GM18526 (cell line): ENCODE measurements around the gene SIN3B.

Experiments
- POLR2A ChIP-seq: IDR thresholded peaks from 3 replicates; pipeline ENCODE4 v1.6.1; 2011; ENCODE audit not compliant: insufficient read length; ENCODE audit errors: extremely low read depth

SIN3B gene, protein sequence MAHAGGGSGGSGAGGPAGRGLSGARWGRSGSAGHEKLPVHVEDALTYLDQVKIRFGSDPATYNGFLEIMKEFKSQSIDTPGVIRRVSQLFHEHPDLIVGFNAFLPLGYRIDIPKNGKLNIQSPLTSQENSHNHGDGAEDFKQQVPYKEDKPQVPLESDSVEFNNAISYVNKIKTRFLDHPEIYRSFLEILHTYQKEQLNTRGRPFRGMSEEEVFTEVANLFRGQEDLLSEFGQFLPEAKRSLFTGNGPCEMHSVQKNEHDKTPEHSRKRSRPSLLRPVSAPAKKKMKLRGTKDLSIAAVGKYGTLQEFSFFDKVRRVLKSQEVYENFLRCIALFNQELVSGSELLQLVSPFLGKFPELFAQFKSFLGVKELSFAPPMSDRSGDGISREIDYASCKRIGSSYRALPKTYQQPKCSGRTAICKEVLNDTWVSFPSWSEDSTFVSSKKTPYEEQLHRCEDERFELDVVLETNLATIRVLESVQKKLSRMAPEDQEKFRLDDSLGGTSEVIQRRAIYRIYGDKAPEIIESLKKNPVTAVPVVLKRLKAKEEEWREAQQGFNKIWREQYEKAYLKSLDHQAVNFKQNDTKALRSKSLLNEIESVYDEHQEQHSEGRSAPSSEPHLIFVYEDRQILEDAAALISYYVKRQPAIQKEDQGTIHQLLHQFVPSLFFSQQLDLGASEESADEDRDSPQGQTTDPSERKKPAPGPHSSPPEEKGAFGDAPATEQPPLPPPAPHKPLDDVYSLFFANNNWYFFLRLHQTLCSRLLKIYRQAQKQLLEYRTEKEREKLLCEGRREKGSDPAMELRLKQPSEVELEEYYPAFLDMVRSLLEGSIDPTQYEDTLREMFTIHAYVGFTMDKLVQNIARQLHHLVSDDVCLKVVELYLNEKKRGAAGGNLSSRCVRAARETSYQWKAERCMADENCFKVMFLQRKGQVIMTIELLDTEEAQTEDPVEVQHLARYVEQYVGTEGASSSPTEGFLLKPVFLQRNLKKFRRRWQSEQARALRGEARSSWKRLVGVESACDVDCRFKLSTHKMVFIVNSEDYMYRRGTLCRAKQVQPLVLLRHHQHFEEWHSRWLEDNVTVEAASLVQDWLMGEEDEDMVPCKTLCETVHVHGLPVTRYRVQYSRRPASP

DNA sequence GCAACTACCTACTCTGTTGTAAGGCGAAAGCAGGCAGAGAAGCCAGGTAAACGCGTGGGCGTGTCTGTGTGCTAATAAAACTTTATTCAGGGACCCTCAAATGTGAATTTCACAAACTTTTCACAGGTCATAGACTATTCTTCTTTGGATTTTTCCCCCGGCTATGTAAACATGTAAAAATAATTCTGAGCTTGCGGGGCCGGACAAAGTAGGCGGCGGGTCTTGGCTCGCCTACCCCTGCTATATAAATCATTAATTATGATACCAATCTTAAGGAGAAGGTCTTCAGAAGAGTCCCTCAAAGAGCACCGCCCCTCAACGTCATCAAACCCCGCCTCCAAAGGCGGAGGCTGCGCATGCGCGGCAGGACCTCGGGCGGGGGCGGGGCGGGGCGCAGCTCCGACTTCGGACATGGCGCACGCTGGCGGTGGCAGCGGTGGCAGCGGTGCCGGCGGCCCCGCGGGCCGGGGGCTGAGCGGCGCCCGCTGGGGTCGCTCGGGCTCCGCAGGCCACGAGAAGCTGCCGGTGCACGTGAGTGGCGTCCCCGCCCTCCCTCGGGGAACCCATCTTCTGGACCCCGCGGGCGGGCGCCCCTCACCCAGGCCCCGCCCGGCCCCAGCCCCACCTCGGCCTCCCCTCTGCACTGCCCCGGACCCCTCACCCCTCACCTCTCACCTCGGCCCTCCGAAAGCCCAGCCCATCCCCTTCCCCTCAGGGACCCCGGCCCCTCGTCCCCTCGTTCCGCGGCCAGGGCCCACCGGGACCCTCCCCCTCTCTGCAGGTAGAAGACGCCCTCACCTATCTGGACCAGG is at the start of gene SIN3B:
Gene SIN3B (plus strand): TSS at position 389 of the 812 bp plus-strand sequence. CDS start 23 bp downstream, at position 412.
- peak; percentile 80 for TF ChIP-seq POLR2A

DNA sequence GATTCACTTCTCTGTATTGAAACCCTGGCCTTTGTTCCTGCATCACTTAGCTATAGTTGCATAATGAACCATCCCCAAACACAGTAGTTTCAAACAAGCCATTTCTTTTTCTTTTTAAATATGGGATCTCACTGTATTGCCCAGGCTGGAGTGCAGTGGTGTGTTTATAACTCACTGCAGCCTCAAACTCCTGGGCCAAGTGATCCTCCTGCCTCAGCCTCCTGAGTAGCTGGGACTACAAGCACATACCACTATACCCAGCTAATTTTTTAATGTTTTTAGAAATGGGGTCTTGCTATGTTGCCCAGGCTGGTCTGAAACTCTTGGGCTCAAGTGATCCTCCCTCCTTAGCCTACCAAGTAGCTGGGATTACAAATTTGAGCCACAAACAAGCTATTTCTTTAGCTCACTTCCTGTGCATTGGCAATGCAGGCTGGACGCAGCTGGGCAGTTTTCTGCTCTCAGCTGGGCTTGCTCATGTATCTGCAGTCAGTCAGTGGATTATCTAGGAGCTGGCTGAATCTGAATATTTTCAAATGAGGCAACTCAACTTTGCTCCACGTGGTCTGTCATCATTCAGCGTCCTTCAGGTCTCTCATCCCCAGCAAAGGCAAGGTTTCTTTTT is 49.5 kb upstream of the SIN3B start:
- TF ChIP-seq POLR2A = no peak

DNA sequence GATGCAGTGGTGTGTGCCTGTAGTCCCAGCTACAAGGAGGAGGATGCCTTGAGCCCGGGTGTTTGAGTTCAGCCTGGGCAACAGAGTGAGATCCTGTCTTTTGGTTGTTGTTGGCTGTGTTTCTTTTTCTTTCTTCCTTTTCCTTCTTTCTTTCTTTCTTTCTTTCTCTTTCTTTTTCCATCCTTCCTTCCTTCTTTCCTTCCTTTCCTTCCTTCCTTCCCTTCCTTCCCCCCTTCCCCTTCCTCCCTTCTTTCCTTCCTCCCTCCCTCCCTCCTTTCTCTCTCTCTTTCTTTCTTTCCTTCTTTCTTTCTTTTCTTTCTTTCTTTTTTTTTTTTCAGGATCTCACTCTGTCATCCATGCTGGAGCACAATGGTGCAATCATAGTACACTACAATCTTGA is 46.5 kb upstream of the SIN3B start:
- no peak for TF ChIP-seq POLR2A

DNA sequence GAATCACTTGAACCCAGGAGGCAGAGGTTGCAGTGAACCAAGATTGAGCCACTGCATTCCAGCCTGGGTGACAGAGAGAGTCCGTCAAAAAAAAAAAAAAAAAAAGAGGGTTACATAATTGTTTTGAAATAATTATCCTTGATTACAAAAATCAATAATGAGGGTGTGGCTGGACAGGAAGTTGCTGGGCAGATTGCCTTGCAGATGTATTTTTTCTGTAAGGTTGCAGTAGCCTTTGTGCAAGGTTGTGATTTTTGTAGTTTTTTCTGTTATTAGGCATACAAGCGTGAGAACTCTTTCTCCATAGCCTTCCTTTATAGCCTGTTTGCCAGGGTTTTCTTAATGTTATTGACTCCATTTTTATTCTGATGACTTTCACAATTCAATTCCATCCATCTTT is 40.7 kb upstream of the SIN3B start:
- no peak for TF ChIP-seq POLR2A

DNA sequence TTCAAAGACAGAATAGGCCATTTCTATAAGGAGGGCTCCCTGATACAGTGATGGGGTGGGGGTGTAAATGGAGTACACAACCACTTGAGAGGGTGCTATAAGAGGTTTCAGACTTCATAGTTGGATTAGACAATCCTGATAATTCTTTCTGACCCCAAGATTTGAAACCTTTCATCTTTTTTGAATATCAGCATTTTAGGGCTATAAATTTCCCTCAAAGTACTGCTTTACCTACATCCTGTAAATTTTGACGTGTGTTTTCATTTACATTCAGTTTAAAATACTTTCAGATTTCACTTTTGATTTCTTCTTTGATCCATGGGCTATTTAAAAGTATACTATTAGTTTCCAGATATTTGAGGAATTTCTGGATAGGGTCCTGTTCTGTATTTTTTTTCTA is 40.0 kb upstream of the SIN3B start:
- TF ChIP-seq POLR2A = no peak

DNA sequence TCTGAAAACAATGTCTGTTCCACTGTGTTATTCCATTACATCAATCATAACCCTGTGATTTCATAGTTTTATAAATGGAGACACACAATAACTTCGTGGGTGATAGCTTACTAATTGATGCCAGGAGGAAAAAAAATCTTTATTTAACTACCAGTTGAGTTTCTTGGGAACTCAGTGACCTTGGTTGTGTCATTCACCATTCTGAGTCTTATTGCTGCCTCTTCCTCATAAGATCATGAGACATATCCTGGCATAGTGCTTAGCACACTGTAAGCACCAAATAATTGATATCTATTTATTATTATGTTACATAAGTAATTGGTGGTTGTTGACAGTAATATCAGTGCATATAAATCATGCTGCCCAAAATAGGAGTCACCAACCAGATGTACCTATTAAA is 39.1 kb upstream of the SIN3B start:
- TF ChIP-seq POLR2A = no peak

DNA sequence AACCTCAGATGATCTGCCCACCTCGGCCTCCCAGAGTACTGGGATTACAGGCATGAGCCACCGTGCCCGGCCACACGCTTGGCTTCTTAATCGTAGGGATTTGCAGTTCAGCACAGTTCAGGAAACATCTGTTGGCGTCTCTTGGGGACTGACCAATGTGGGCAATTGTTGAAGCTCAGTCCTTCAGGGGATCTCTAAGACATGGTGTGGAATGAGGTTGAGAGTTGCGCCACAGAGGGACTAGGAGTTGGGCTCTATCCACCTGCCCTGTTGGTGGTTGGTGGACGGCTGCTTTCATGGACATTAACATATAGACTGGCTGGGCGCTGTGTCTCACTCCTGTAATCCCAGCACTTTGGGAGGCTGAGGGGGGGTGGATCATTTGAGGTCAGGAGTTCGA is 37.3 kb upstream of the SIN3B start:
- no peak for TF ChIP-seq POLR2A

DNA sequence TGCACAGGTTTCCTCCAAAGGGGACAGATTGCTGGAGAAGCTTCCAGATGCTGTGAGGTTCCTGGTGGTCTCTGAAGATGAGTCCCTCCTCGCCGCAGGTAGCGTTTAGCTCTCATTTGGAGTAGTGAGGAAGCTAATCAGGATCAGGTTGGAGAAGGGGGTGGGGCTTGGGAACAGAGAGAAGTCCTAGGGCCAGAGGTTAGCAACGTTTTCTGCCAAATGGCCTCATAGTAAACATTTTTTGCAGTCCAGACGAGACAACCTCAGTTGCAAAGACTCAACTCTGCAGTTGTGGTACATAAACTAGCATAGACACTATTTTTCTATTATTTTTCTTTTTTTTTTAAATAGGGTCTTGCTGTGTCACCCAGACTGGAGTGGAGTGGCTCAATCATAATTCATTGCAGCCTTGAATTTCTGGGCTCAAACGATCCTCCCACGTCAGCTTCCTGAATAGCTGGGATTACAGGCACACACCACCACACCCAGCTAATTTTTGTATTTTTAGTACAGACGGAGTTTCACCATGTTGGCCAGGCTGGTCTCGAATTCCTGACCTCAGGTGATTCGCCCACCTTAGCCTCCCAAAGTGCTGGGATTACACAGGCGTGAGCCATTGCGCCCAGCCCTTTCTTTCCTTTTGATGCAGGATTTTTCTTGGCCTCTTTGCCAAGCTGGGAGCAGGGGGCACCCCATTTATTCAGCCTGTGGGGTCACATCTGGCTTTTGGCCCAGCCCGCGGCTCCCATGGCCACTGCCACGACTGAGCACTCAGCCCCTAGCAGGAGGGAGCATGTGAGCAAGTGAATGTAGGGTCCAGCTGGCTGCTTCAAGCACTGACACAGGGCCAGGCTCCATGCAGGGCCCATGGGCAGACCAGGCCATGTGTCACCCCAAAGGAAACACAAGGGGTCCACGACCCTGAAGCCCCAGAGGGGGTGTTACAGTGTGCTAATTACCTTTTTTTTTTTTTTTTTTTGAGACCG is 34.4 kb upstream of the SIN3B start:
- no peak for TF ChIP-seq POLR2A

DNA sequence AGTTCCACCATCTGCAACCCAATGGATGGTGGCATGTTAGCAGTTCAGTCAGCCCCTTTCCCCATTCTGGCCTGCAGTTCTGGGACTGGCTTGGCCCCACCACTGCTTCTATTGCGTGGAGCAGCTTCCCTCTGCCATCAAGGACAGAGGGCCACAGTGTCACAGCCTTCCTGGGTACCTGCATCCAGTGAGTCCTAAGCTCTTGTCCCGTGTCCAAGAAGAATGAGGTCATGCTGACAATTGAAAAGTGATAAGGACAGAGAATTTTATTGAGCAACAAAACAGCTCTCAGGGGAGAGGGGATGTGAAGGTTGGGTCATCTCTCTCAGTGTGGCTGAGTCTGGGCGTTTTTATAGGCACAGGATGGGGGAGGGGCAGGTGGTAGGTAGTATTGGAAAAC is 33.5 kb upstream of the SIN3B start:
- TF ChIP-seq POLR2A = no peak

DNA sequence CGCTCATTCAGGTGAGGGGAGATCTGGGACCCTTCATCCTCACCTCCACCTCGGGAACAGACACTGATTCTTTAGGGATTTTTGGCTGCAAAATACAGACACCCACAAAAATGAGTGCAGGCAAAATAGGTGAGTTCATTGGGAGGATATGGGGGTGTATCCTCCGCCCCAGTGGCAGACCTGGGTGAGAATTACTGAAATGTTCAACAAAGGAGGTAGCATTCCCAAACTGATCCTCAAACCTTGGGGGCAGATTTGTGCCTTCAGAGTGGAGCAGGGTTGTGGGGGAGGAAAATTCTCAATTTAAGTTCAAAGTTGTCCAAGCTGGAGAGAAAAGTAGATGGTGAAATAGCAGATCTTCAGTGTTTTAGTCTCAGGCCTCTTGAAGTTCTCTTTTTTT is 31.3 kb upstream of the SIN3B start:
- no peak for TF ChIP-seq POLR2A

DNA sequence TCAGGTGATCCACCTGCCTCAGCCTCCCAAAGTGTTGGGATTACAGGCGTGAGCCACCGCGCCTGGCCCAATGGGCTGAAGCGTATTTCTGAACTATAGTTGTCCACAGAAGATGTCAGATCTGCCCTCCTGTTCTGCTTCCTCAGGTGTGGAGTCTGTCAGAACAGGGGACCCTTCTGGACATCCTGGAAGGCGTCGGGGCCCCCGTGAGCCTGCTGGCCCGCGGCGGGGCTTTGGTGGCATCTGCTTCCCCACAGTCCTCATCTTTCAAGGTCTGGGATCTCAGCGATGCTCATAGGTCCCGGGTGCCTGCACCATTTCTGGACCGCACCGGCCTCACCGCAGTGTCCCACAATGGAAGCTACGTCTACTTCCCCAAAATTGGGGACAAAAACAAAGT is 29.5 kb upstream of the SIN3B start:
- no peak for TF ChIP-seq POLR2A

DNA sequence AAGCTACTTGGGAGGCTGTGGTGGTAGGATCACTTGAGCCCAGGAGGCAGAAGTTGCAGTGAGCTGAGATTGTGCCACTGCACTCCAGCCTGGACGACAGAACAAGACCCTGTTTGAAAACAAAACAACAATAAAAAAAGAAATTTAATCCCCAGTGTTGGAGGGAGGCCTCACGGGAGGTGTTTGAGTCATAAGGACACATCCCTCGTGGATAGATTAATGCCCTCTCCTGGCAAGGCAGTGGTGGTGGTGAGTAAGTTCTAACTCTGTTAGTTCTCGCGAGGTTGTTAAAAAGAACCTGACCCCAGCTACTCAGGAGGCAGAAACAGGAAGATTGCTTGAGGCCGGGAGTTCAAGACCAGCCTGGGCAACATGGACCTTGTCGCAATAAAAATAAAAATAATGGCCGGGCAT is 27.6 kb upstream of the SIN3B start:
- TF ChIP-seq POLR2A = no peak

DNA sequence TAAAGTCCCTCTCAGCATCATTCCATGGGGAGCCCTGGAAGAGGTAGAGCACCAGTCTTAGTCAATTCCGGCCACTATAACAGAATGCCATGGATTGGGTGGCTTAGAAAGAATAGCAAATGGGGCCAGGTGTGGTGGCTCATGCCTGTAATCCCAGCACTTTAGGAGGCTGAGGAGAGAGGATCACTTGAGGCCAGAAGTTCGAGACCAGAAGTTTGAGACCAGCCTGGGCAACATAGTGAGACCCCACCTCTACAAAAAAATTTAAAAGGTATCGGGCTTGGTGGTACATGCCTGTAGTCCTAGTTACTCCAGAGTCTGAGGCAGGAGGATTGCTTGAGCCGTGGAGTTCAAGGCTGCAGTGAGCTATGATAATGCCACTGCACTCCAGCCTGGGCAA is 25.0 kb upstream of the SIN3B start:
- TF ChIP-seq POLR2A = no peak
